KBM-7 (cell line): Measurements from ENCODE around the gene TEX35.
"Not testable (repeated sequence)": the region's sequence is repeated elsewhere in the genome, so short reads cannot be mapped to it uniquely, and the experiment has no call there.

Experiments used
- DNase-seq: peaks from one replicate; pipeline ENCODE4 v3.0.0-alpha.2; 2015
- in situ Hi-C: fragments of 300-500 bp; cut with MboI; formaldehyde crosslinking; loops from 2 replicates; pipeline ENCODE4 v1.14.3; 2020; ENCODE audit warnings: low sequenced_read_pairs, low pct_unique_long_range_greater_than_20kb, mixed read lengths

The TEX35 gene

DNA sequence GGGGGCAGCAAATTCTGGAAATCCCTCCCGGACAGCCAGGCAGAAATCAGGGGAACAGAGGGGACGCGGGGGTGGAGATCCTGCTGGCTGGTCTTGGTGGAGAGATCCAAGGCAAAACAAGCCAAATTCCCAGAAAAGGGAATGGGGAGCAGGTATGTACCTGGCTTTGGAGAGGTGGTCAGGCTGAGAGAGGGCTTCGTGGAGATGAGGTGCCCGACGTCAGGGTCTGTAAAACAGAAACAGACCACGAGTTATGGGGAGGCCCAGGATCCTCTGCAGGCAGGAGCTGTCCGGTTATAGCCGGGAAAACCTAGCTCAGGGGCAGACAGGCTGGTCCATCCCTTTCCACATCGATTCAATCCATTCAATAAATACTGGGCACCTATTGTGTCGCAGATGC, 20.6 kb upstream of the TEX35 start:
- DNase-seq = no peak
- in situ Hi-C loops = no loop called here

DNA sequence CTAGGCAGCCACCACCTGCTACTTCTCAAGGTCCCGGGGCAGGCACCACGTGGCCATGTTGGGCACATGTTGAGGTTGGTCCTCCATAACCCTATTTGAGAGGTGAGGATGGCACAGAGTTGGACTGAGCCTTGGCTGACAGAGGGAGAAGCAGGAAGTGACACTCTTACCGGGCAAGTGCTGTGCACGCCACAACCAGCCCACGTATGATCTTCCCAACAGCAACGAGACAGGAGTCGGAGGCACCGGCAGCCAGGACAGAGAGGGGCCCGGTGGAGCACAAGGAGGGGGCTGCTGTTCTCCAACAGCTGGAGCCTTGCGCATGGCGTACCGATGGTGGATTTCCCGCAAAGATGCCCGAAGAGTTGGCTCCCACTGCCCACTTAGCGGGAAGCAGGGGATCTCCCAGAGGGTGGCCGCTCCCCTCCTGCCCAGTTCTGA, 19.6 kb upstream of the TEX35 start:
- in situ Hi-C loops = no loop called here
- no peak for DNase-seq

DNA sequence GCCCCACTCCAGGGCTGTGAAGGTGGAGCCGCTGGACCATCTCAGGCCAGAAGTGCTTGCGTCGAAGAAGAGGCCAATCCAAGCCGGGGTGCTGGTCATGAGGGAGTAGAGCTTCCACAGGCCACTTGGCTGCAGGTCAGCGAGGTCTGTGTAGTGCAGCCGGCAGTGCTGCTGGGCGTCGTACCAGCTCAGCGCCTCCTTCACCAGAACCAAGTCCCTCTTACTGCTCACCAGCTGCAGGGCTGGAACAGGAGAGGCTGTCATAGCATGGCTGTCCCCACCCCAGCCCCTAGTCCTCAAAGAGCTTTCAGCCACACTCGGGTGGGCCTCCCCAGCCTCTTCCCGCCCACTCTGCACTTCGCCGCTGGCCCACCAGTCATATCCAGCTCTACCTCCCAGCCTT, 18.3 kb upstream of the TEX35 start:
- DNase-seq = no peak
- in situ Hi-C loops = no loop called here

DNA sequence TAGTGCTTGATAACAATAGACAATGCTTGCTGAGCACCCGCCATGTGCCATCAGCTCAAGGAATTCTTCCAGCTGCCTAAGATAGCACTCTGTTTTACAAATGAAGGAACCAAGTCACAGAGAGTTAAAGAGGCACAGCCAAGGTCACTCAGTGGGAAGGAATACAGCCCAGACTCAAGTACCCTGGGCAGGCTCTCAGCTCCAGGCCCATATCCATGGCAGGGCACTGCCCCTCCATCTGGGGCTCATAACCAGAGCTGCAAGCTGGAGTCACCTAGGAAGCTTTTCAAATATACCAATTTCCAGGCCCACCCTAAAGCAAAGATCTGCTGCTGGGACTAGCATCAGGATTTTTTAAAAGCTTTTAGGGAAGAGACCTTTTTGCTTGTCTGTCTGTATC, 17.8 kb upstream of the TEX35 start:
- DNase-seq = no peak
- in situ Hi-C loops = no loop called here

DNA sequence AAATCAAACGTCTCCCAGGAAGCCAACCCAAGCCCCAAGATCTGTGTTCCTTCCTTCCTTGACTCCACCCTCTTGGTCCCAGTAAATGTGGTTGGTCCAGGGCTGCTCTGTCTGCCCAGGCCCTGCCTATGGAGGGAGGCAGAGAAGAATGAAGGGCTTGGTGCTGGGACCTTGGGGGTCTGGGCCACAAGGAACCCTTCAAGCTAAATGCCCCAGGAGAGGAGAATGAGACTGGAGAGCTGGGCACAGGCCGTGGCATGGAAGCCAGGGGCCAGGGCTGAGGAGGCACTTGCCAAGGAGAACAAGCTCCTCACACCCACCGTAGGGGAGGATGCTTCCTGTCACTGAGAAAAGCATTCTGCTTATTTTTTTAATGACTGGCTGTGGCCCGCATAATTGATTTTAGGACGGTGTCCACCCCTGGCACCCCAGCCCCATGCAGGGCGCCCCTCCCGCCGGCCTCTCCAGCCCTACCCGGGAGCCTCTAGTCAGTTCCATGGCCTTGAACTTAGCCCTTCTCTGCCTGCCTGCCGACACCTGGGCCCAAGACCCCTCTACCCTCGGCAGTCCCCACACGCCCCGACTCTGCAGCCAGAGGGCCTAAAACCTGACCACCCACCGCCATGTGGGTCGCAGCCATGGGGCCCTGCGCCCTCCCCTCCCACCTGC, 17.0 kb upstream of the TEX35 start:
- in situ Hi-C loops = no loop called here
- DNase-seq = no peak

DNA sequence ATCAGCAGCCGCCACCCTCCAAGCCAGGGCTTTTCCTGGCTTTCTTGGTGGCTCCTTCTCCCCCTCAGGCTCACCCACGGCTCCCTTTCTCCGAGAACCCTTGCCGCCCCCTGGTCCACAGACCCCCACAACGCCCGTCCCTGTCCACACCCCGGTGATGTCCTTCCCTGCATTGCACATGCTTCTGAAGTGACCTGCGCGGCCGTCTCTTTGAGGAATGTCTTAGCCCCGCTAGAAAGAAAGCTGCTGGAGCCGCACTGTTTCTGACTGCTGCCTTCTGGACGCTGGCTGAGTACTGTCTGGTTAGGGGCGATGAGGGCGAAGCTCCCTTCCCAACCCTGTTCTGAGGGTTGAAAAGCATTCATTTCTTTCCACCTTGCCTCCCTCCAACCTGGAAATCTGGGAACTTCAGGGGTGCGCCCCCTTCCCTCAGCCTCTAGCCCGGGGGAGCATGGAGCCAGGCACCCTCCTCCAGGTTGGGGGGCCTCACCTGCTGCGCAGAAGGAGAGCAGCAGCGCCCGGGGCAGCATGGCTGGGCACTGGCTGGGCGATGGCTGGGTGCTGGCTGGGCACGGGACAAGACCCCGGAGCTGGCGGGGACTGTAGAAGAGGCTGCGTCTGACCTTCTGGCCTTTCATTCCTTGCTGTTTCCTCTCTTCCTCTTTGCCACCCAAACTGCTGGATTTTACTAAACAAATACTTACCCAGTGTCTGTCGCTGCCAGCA, 16.3 kb upstream of the TEX35 start, which contains the start of gene CLEC20A:
CLEC20A (minus strand) TSS at position 555 of the 726 bp plus-strand sequence; CDS start at position 530, 25 bp downstream.
- in situ Hi-C loops = no loop called here
- no peak for DNase-seq

DNA sequence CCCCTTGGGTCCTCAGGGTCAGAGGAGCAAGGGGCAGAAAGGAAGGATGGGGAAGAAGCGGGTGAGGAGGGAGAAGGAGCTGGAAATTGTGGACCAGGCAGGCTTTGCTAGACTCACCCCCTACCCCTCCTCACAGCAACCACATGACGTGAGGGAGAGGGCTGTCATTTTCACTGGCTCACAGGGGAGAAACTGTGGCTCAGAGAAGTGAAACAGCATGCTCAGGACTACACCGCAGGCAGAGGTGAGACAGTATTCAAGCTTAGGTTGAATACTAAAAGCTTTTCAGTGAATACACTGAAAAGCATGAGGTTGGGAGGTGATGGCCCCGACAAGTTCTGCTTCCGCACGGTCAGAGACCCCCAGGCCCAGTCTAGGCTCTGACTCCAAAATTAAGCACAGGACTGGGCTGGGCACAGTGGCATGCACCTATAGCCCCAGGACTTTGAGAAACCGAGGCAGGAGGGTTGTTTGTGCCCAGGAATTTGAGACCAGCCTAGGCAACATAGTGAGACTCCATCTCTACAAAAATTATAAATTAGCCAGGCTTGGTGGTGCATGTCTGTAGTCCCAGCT, 14.9 kb upstream of the TEX35 start:
- in situ Hi-C loops = no loop called here
- no peak for DNase-seq

DNA sequence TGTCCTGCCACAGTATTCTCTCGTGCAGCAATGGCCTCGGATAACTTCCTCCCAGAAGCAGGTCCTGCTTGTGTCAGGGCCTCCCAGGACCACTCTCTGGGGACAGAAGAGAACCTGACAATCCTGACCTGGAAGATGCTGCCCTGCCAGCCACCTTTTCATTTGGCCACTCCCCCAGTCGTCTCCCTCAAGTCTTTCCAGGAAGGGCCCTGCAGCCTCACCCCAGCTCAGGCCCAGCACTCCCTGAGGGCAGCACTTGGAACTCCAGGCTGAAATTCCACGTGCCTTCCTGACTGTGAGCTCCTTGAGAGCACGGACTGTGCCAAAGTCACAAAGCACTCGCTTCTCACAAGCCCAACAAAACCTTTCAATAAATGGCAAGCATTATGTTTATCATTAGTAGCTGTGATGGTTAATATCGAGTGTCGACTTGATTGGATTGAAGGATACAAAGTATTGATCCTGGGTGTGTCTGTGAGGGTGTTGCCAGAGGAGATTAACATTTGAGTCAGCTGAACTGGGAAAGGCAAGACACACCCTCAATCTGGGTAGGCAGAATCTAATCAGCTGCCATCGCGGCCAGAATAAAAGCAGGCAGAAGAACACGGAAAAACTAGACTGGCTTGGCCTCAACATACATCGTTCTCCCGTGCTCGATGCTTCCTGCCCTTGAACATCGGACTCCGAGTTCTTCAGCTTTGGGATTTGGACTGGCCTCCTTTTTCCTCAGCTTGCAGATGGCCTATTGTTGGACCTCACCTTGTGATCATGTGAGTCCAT, 13.8 kb upstream of the TEX35 start:
- no peak for DNase-seq
- in situ Hi-C loops = no loop called here

DNA sequence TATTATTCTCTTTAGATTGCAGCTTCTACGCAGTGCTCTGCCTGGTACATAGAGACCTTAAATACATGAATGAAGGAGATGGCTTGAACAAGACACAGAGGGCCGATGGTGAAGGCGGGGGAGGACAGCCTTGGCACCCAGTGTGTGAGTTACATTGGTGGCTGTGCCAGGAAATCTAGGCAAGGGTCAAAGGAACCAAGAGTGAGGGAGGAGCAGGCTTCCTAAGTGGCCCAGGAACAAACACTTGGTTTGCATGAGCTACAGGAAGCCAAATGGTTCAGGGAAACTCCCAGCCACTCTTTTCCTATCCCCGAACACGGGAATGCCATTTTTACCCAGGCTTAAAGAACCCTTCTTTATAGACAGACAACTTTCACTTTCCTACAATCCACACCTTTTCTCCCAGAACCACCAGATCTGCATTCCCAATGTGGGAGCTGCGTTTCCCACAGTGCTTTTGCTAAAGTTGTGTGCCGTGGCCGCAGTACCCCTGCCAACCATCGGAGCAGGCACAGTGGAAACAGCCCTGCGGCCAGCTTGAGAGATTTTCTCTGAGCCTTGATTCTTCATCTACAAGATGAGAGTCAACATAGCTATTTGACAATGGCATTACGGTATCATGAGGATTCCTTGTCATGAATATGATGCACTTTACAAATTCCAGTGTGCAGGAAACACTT, 12.7 kb upstream of the TEX35 start:
- in situ Hi-C loops = no loop called here
- no peak for DNase-seq

DNA sequence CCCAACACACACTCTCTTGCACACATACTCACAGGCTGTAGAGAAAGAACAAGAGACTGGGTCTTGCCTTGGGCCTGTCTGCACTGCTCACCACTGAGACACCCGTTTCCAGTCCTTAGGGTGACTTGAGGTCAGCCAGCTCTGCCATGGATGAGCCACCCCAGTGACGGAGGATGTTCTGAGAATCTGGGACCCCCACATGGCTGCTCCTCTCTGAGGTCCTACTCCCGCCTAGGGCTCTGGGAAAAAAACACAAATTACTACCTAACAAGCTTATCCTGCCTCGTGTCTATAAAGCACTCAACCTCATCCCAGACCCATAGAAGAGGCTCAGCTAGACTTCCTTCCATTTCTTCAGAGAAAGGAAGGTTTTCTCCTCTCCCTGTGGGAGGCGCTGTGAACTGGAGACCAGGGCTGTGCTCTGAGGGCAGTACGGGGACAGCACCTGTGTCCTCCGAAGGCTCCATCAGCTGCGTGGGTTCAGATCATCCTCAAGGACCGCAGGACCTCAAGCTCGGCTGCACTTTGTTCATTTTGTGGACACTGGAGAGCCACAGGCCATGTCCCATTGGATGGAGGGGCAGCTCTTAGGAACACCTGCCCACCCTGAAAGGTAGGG, 11.9 kb upstream of the TEX35 start:
- DNase-seq = no peak
- in situ Hi-C loops = no loop called here

DNA sequence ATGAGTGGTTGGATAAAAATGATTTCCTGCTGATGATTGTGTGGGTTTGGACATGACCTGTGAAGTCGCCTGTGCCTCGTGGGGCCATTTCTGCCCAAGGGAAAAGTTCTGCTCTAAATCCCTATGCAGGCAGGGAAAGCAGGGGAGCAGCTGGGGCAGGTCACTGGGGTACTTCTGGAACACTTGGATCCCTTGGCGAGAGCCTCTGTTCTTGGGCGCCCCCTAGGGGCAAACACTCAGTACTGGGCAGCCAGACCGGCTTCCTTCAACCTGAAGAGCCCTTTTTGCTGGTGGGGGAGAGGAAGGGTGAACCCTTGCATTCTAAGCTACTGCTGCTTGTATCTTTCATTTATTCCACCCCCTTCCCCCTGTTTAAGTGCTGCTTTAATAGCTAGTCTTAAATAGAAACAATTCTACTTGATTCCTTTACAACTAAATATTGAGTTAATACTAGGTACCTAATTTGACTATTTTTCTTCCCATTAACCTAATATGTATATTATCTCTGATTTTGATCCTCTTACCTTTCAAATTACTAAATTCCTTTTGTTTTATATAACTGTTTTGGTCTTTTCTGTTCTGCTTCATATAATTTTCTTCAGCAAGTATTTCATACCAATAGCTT, 11.1 kb upstream of the TEX35 start:
- in situ Hi-C loops = no loop called here
- peak; percentile 71 for DNase-seq

DNA sequence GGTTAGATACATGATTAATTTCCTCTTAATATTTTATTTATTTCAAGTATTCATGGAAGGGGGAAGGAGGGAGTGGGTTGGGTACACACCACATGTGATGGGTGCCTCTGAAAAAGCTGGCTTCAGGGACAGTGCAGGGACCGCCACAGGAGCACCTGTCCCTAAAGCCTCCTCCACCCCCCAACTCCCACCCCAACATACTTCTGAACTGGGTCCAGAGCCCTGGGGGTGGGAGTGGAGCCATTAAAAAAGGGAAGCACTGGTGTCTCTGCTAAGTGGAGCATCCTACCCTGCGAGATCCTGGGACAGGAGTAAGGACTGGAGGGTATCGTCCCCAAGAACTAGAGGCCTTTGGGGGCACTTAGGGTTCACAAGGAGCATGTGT, 10.6 kb upstream of the TEX35 start:
- DNase-seq = no peak
- in situ Hi-C loops = no loop called here

DNA sequence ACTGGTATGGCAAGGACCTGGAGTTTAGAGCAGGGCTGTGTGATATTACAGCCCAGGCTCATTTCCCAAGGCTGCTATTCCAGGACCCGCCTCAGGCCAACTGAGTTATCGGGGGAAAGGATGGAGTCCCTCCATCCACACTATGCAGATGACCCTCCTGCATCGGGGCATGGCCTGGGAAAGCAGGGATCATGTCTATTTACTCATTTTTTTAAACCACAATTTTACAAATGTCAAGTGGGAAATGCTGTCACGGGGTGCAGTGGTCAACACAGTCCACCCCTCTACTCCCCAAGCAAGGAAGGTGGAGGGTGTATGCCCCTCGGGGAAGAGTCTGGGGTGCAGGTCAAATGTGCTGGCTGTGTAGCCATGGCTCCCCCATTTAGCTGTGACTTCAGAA, 10.1 kb upstream of the TEX35 start:
- in situ Hi-C loops = no loop called here

DNA sequence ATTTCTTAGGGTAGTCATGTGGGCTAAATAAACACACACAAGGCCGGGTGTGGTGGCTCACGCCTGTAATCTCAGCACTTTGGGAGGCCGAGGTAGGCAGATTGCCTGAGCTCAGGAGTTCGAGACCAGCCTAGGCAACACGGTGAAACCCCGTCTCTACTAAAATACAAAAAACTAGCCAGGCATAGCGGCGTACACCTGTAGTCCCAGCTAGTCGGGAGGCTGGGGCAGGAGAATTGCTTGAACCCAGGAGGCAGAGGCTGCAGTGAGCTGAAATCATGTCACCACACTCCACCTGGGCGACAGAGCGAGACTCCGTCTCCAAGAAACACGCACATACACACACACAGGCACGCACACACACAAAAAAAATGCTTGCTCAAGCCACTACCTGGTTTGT, 9.6 kb upstream of the TEX35 start:
- DNase-seq, in situ Hi-C loops: not testable (repeated sequence)

More for the DNA sequence above, 10.1 kb upstream of the TEX35 start:
- DNase-seq = no peak

DNA sequence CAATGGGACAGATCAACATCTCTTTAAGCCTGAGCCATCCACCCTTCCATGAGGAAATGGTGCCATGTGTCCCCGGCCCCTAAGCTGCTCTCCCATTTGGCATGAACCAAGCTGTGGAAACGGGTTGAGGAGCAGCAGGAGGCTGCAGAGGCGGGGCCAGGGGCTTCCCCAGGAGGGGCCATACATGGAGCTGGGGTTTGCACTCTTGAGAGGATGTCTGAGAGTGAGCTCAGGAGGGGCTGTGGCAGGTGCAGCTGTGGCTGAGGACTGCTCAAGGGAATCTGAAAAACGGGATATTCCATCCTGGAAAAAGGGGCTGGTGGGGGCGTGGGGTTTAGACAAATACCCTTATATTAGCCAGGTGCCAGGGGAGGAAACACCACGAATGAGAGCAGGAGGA, 9.1 kb upstream of the TEX35 start:
- in situ Hi-C loops = no loop called here

DNA sequence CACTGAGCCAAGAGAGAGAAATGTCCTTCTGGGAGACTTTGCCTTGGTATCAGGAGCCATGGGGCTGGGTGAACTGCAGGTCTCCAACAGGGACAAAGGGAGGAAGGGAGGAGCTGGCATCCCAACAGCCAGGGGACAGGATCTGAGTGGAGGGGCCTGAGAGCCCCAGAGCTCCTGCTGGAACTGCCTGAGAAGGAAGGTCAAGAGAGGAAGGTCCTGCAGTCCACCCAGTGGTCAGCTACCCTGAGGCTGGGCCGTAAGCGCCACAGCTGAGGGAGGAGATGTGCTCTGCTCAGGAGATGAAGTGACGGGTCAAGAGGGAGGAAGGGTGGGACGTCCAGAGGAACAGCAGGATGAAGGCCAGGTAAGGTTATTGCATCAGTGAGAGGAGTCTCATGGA, 8.6 kb upstream of the TEX35 start:
- in situ Hi-C loops = no loop called here
- no peak for DNase-seq

More for the DNA sequence above, 9.1 kb upstream of the TEX35 start:
- DNase-seq = no peak

DNA sequence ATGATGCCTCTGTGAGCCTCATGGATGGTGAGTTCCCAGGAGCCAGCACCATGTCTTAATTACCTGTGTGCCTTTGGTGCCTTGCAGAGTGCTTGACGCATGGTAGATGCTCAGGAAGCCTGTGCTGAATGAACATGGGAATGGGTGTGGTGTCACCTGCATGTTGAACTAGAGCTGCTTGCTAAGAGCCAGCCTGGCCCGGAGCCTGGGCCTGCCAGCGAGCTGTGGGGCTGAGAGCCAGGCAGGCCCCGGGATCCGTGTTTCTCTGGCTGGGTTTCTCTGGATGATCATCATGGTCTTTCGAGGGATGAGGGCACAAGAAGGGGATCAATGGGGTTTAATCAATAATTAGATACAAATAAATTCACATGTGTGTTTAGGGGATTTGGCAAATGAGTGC, 6.7 kb upstream of the TEX35 start:
- in situ Hi-C loops = no loop called here
- DNase-seq = no peak

DNA sequence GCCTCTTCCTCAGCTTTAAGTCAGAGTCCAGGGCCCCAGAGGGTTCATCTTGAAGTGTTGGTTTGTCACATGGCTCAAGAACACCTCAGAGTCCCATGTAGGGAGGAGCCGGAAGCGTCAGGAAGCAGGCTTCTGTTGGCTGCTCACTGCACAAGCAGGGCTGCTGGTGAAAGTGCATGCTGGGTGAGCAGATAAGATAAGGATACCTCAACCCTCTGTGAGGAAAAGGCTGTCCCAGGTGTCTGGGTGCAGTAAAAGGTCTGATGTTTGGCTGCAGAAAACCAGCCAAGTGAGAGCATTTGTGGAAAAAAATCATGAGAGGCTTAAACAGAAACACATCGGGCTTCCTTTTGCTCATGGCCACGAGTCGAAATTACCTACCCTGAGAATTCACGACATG, 6.2 kb upstream of the TEX35 start:
- DNase-seq = no peak
- in situ Hi-C loops = no loop called here
